Measurements from ENCODE around the gene KDM8.
A peak's percentile ranks its signal among the peaks of the same experiment; 100 is the strongest.

Gene KDM8

GRCh38 chr16:27218756-27219155 lies 15.4 kb downstream of the KDM8 start:
- DNase-seq: no peak

GRCh38 chr16:27219161-27219560 lies 15.8 kb downstream of the KDM8 start:
- DNase-seq: no peak

- no peak for DNase-seq
These were observed 16.8 kb downstream of the KDM8 start for GRCh38 chr16:27220120-27220519.

GRCh38 chr16:27220527-27220926 lies 17.2 kb downstream of the KDM8 start:
- no peak for DNase-seq

- no peak for DNase-seq
These were observed 17.7 kb downstream of the KDM8 start for GRCh38 chr16:27220991-27221390.

- DNase-seq: no peak
These were observed 18.4 kb downstream of the KDM8 start for GRCh38 chr16:27221576-27222248.

- DNase-seq: no peak
These were observed 19.2 kb downstream of the KDM8 start for GRCh38 chr16:27222249-27223225.

- DNase-seq: no peak
These were observed 19.9 kb downstream of the KDM8 start for GRCh38 chr16:27223226-27223610.

- no peak for DNase-seq
These were observed 20.4 kb downstream of the KDM8 start for GRCh38 chr16:27223701-27224100.

- DNase-seq: no peak
These were observed 21.0 kb downstream of the KDM8 start for GRCh38 chr16:27224271-27224737.

GRCh38 chr16:27224741-27225300 lies 21.5 kb downstream of the KDM8 start:
- DNase-seq: no peak

GRCh38 chr16:27225536-27226360 lies 22.4 kb downstream of the KDM8 start:
- DNase-seq: no peak

GRCh38 chr16:27226476-27226875 lies 23.1 kb downstream of the KDM8 start:
- no peak for DNase-seq

- DNase-seq: no peak
These were observed 23.8 kb downstream of the KDM8 start for GRCh38 chr16:27226976-27227705.

- DNase-seq: no peak
These were observed 24.7 kb downstream of the KDM8 start for GRCh38 chr16:27228045-27228444.

- no peak for DNase-seq
These were observed 25.5 kb downstream of the KDM8 start for GRCh38 chr16:27228621-27229501.

- DNase-seq: no peak
These were observed 26.7 kb downstream of the KDM8 start for GRCh38 chr16:27229891-27230470.

GRCh38 chr16:27230562-27231001 lies 27.3 kb downstream of the KDM8 start:
- peak; percentile 65 to 68 for DNase-seq

GRCh38 chr16:27231692-27232060 lies 28.4 kb downstream of the KDM8 start:
- DNase-seq: no peak

All from activated CD4-positive, alpha-beta T cell treated with anti-CD3 and anti-CD28 coated beads for 4 hours (primary cell).